Fibroblast of the aortic adventitia (primary cell): ENCODE results near the gene IGSF23. TPM values are rescaled to one million over a fixed set of nuclear protein-coding genes. Genes with fewer than 3 reads are reported as not detected.

Source experiments
- DNase-seq: peaks from one replicate; pipeline ENCODE4 v3.0.0-alpha.2; 2010; ENCODE audit warnings: low read depth
- H3K4me3 ChIP-seq: 2 replicates; pipeline ENCODE4 v1.5.1; 2011; ENCODE audit warnings: low read depth, mild to moderate bottlenecking, control low read depth, low read length, moderate library complexity
- CTCF ChIP-seq: IDR thresholded peaks from 2 replicates; pipeline ENCODE4 v1.5.1; 2011; ENCODE audit warnings: mild to moderate bottlenecking, low read length, control low read depth, inconsistent platforms; ENCODE audit not compliant: insufficient read depth
- total RNA-seq: library from RNA; depleted of rRNA; stranded (reverse); fragments of >200 nt; gene quantifications from 2 replicates; pipeline ENCODE4 v1.2.3, GENCODE V29; 2012; ENCODE audit warnings: low replicate concordance

Gene IGSF23
- total RNA-seq, 1 donor: not detected

GRCh38 chr19:44645407-44646048, 32.2 kb downstream of the IGSF23 start:
- H3K4me3 ChIP-seq: peak overlapping the region; percentile 55
- no peak for DNase-seq
- no peak for TF ChIP-seq CTCF

- DNase-seq: no peak
- no peak for TF ChIP-seq CTCF
- peak overlapping the region; percentile 31 for H3K4me3 ChIP-seq
These were observed 32.7 kb downstream of the IGSF23 start for GRCh38 chr19:44646049-44646416.

- no peak overlapping the region for H3K4me3 ChIP-seq
- no peak for TF ChIP-seq CTCF
- DNase-seq: no peak
These were observed 33.8 kb downstream of the IGSF23 start for GRCh38 chr19:44647144-44647543.

- TF ChIP-seq CTCF: no peak
- DNase-seq: peak; percentile 80
These were observed 35.4 kb downstream of the IGSF23 start for GRCh38 chr19:44648631-44649251.

GRCh38 chr19:44649578-44650145, 36.3 kb downstream of the IGSF23 start:
- no peak for DNase-seq
- no peak overlapping the region for H3K4me3 ChIP-seq
- TF ChIP-seq CTCF: no peak

More at GRCh38 chr19:44648631-44649251, 35.4 kb downstream of the IGSF23 start:
- H3K4me3 ChIP-seq: no peak overlapping the region

GRCh38 chr19:44653343-44653742, 40.0 kb downstream of the IGSF23 start:
- no peak overlapping the region for H3K4me3 ChIP-seq
- no peak for TF ChIP-seq CTCF
- no peak for DNase-seq
